Osteoblast (primary cell): ENCODE data around the gene DISC1. TPM values are rescaled to one million over a fixed set of nuclear protein-coding genes. Genes with fewer than 3 reads are reported as not detected.

Experiments used
- DNase-seq: peaks from one replicate; pipeline ENCODE4 v3.0.0; 2011; ENCODE audit warnings: low spot score, mixed read lengths; ENCODE audit not compliant: insufficient read length; ENCODE audit errors: missing footprints
- H2AFZ ChIP-seq: 2 replicates; pipeline ENCODE4 v1.6.0; 2011; ENCODE audit warnings: mild to moderate bottlenecking, low read length
- H3K27ac ChIP-seq: 2 replicates; pipeline ENCODE4 v1.5.1; 2011; ENCODE audit warnings: mild to moderate bottlenecking, low read depth, low read length, moderate library complexity
- H3K27me3 ChIP-seq: 2 replicates; pipeline ENCODE4 v1.6.0; 2012; ENCODE audit warnings: mild to moderate bottlenecking, control low read depth, inconsistent platforms, low read length, moderate library complexity; ENCODE audit not compliant: insufficient read depth
- H3K36me3 ChIP-seq: 2 replicates; pipeline ENCODE4 v1.5.1; 2011; ENCODE audit warnings: mild to moderate bottlenecking, low read length, control low read depth, moderate library complexity; ENCODE audit not compliant: insufficient read depth
- H3K4me1 ChIP-seq: 2 replicates; pipeline ENCODE4 v1.5.1; 2011; ENCODE audit warnings: mild to moderate bottlenecking, low read length, control low read depth, moderate library complexity; ENCODE audit not compliant: insufficient read depth
- H3K4me2 ChIP-seq: 2 replicates; pipeline ENCODE4 v1.6.0; 2011; ENCODE audit warnings: mild to moderate bottlenecking, low read length; ENCODE audit not compliant: insufficient read depth
- H3K4me3 ChIP-seq: fragments of 200-600 bp; sonication (generic); 3 replicates; pipeline ENCODE4 v1.5.1; 2012; ENCODE audit warnings: mild to moderate bottlenecking, low read length, inconsistent platforms; ENCODE audit not compliant: insufficient read depth
- H3K79me2 ChIP-seq: 2 replicates; pipeline ENCODE4 v1.6.0; 2012; ENCODE audit warnings: mild to moderate bottlenecking, low read length, control low read depth, inconsistent platforms; ENCODE audit not compliant: insufficient read depth
- H3K9me3 ChIP-seq: 2 replicates; pipeline ENCODE4 v1.5.1; 2011; ENCODE audit warnings: low read depth, low read length, control low read depth
- H4K20me1 ChIP-seq: 2 replicates; pipeline ENCODE4 v1.6.0; 2012; ENCODE audit warnings: mild to moderate bottlenecking, low read length, control low read depth; ENCODE audit not compliant: insufficient read depth
- CTCF ChIP-seq: IDR thresholded peaks from 2 replicates; pipeline ENCODE4 v1.5.1; 2011; ENCODE audit warnings: mild to moderate bottlenecking, low read depth, low read length, moderate library complexity; ENCODE audit errors: extremely low read depth
- total RNA-seq: library from RNA; depleted of rRNA; stranded (reverse); fragments of >200 nt; gene quantifications from 2 replicates; pipeline ENCODE4 v1.2.3, GENCODE V29; 2012

The DISC1 gene
- total RNA-seq, 1 donor, result 11.9 TPM

- Histone ChIP-seq H3K4me3 (no peak overlapping the region), H3K4me1 (no peaks in the 10 kb centered on the region), H3K4me2 (no peak overlapping the region), H3K79me2 (no peaks in the 10 kb centered on the region), H3K36me3 (no peaks in the 10 kb centered on the region), H3K9me3 (no peaks in the 10 kb centered on the region), H2AFZ (no peak overlapping the region), H4K20me1 (no peaks in the 10 kb centered on the region), H3K27me3 (no peaks in the 10 kb centered on the region), H3K27ac (no peak overlapping the region)
- DNase-seq, result no peak
- TF ChIP-seq CTCF, result no peak
Measured at GRCh38 chr1:231838521-231838920, 211.9 kb downstream of the DISC1 start.

- Histone ChIP-seq H4K20me1 (no peaks in the 10 kb centered on the region), H3K4me3 (no peak overlapping the region), H3K9me3 (no peaks in the 10 kb centered on the region), H3K27me3 (no peaks in the 10 kb centered on the region), H3K4me2 (no peak overlapping the region), H3K4me1 (peaks cover 2% of the 10 kb centered on the region), H3K27ac (no peak overlapping the region), H3K79me2 (no peaks in the 10 kb centered on the region), H2AFZ (no peak overlapping the region), H3K36me3 (no peaks in the 10 kb centered on the region)
- TF ChIP-seq CTCF, result no peak
- no peak for DNase-seq
Measured at GRCh38 chr1:231839999-231840398, 213.4 kb downstream of the DISC1 start.

DNA sequence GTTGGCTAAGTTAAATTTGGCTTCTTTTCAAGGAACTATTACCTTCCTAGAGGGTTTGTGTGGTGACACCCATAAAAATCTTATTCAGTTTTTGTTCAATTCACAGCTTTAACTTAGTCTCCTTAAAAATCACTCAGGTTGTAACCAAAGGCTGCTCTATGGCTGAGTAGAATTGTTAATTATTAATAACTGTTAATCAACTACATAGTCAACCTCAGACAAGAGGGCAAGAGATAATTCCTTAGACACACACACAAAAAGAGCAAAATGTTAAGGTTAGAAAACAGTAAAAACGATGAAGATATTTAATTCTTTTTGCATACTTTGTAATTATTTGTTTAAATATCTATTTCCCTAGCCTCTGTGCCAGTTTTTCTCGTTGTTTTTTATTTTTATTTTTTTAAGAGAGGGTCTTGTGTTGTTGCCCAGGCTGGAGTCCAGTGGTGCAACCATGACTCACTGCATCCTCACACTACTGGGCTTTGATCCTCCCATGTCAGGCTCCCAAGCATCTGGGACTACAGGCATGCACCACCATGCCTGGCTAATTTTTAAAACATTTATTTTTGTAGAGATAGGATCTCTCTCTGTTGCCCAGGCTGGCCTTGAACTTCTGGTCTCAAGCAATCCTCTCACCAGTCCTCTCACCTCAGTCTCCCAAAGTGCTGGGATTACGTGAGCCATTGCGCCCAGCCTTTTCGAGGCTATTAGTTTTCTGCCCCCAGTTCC lies 215.2 kb downstream of the DISC1 start:
- H2AFZ ChIP-seq, result no peak overlapping the region
- H3K4me2 ChIP-seq, result no peak overlapping the region
- no peak for TF ChIP-seq CTCF
- no peaks in the 10 kb centered on the region for H4K20me1 ChIP-seq
- peaks cover 8% of the 10 kb centered on the region for H3K4me1 ChIP-seq
- H3K9me3 ChIP-seq, result no peaks in the 10 kb centered on the region
- no peaks in the 10 kb centered on the region for H3K79me2 ChIP-seq
- H3K36me3 ChIP-seq, result no peaks in the 10 kb centered on the region
- H3K4me3 ChIP-seq, result no peak overlapping the region
- H3K27me3 ChIP-seq, result no peaks in the 10 kb centered on the region
- no peak for DNase-seq
- no peak overlapping the region for H3K27ac ChIP-seq

DNA sequence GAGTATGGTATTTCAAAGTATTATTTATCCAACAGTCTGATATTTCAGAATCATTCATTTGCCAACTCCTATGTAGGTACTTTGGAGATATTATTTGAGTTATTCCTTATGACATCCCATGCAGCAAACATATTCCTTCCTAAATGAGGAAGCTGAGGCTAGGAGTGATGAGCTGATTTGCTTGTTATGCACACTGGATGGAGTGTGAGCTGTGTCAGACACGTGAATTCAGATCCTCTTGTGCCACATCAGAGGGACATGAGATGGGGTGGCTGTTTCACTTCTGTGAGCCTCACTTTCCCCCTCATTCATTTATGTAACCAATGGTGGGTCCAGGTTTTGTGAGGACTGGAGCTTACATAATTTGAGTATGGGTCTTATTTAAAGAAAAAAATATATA lies 215.9 kb downstream of the DISC1 start:
- no peak for TF ChIP-seq CTCF
- H3K4me1 ChIP-seq, result peaks cover 8% of the 10 kb centered on the region

More for the DNA sequence above, 215.9 kb downstream of the DISC1 start:
- Histone ChIP-seq H4K20me1 (no peaks in the 10 kb centered on the region), H3K4me3 (no peak overlapping the region), H3K4me2 (no peak overlapping the region), H3K27ac (no peak overlapping the region), H3K9me3 (no peaks in the 10 kb centered on the region), H3K36me3 (no peaks in the 10 kb centered on the region), H3K79me2 (no peaks in the 10 kb centered on the region), H2AFZ (no peak overlapping the region), H3K27me3 (no peaks in the 10 kb centered on the region)
- DNase-seq, result no peak
